HG03196 (cell line): ENCODE results near the gene GABPB2.

Experiments used
- ATAC-seq: cut with Tn5 transposase; IDR thresholded peaks from one replicate; pipeline ENCODE4 v1.9.1; 2021; ENCODE audit not compliant: unreplicated experiment

Gene GABPB2

DNA sequence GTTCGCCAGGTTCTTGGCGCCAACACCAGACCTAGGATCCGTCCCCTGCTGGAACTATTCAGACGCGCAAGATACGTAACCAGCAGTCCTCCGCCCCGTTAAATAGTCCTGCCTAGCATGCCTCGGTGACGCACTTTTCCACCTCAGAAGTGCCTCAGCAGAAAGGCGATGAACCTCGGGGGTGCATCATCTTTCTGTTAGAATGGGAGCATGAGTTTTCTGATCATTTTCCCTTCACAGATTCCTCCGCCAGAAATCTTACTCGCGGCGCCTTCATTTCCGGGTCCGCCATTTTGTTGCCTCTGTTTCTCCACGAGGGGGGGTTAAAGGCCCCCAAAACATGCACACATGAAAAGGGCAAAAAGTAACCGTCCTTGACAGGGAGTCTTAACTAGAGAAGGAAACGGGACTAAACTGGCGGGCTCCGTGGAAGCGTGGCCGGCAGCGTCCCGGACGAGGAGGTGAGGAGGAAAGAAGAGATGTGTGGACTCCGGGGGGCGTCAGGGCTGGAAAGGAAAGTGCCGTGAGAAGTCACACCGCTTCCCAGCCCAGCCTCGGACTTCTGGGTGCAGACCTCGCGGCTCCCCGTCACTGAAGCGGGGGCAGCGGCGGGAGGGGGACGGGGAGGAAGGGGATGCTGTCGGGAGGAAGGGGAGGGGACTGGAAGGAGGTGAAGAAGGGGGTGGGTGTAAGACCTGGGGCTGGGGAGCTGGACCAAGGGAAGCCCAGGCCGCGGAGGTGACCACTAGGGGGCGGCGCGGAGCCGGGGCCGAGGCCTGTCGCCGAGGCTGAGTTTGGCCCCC lies at the start of gene GABPB2:
GABPB2 (plus strand) TSS at position 288 of the 803 bp plus-strand sequence. CDS start 17,429 bp downstream, outside the sequence.
- peak; percentile 73 for ATAC-seq

DNA sequence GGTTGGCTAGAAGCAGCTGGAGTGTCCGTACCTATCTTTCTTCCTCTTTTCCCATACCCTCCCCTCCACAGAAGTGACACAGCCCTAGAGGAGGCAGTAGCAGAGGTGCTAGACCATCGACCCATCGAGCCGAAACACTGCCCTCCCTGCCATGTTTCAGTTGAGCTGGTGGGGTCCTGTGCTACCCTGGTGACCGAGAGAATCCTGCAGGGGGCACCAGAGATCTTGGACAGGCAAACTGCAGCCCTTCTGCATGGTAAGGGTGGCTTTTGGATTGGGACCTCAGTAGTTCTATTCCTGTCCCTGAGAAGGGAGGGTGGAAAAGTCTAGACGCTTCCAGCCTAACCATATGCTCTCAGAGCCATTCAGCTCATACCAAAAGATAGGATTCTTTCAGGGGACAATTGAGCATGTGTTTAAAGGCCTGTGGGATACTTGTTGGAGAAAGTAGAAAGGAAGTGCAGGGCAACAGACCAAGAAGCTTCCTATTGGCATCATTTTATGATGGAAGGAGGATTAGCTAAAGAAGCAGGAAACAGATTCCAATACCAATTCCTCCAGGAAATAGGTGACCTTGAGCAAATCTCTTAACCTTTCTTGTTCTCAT lies 45.9 kb upstream of the GABPB2 start:
- no peak for ATAC-seq

DNA sequence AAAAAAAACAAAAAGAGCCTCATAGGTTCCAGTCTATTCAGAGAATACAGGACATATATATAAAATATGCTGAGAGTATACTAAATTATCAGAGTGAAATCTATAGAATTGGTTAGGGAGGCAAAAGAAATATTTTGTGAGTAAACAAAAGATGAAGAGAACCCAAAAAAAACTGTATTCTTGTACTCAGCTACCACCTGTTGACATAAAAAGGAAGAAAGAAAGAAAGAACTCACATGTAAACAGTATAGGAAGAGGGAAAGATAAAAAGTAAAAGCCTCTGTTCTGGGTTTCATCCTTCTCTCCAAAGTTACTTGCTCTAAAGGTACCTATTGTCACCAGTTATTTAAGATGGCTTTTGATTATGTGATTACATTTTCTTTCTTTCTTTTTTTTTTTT lies 44.1 kb upstream of the GABPB2 start:
- no peak for ATAC-seq

DNA sequence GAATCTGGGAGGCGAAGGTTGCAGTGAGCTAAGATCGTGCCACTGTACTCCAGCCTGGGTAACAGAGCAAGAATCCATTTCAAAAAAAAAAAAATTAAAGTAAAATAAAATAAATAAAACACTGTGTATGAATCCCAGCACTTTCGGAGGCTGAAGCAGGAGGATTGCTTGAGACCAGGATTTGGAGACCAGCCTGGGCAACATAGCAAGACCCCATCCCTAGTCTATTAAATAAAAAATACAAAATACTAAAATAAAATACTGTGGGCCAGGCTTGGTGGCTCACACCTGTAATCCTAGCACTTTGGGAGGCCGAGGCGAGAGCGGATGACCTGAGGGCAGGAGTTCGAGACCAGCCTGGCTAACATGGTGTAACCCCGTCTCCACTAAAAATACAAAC lies 38.4 kb upstream of the GABPB2 start:
- no peak for ATAC-seq

DNA sequence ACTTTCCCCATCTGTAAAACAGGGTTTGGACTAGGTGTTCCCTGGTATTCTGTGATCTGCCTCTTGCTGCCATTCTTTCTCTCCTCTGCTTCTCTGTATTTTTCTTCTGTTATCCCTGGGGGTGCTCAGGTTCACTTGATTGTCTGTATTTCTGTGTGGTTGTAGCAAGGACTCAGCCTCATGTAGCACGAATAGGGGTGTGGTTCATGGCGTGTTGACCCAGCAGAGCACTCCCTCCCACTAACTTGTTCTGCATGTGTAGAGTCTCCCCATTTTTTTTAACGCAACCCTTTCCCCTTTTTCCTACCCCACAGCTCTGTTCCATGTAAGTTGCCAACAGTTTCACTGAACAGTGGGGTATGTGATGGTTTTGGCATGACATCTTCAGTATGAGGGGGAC lies 35.4 kb upstream of the GABPB2 start:
- no peak for ATAC-seq

DNA sequence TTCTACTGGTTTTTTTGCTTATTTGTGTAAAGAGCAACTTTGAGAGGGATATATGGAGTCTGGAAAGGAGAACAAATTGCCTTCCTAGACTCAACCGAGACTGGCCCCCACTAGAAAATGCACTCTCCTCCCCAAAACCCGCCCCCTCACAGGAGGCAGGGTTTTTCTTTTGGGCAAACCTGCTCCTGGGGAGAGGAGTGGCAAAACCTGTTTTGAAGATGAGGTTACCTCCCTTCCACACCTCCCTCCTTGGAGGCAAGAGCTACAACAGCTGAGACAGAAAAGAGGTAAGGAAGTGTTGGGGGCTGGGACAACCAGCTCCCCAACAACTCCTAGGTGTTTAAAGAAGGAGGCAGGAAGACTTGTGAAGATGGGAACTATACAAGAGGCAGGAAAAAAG lies 34.2 kb upstream of the GABPB2 start, which contains the start of gene BNIPL:
BNIPL (plus strand) TSS at position 231 of the 400 bp plus-strand sequence; CDS start at position 371, 140 bp downstream.
- ATAC-seq: no peak

DNA sequence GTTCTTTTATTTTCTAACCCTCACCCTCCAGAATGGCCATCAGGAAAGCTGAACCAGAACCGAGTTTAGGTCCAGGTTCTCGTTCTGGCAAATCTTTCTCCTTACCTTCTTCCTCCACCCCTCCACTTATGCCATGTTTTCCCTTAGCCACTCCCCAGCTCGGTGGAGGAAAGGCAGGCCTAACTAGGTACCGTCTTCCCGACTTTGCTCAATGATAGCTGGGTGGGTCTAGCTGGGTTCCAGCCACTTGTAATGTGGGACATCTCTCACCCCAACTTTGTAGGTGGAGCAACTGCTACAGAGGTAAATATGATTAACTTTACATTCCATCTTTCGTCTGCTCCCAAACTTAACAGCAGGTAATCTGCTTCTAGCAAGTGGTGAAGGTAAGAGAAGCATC lies 33.5 kb upstream of the GABPB2 start:
- no peak for ATAC-seq

DNA sequence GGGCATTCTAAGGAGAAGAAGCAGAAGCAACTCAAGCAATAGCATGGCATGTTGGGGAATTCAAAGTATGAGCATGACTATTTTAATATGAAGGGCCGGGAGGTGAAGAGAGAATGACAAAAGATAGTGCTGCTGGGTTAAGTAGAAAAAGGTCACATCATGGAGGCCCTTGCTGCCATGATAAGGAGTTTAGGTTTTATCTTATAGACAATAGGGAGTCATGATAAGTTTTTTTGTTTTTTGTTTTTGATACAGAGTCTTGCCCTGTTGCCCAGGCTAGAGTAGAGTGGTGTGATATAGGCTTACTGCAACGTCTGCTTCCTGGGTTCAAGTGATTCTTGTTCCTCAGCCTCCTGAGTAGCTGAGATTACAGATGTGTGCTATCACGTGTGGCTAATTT lies 31.0 kb upstream of the GABPB2 start:
- no peak for ATAC-seq

DNA sequence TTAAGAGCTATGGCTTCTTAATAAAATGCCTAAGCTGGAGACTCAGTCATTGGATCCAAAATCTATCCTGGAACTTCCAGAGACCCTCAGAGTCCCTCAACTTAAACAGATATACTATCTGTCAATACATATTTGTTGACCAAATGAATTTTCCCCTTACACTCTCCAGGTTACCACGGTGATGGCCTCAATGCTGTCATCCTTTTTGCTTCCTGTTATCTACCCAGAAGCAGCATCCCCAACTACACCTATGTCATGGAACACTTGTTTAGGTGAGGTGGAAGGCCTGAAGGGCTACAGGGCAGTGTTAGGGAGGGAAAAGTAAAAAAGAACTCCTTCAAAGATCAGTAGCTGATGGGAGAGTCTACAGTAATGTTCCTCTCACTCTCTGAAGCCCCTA lies 27.4 kb upstream of the GABPB2 start:
- no peak for ATAC-seq

DNA sequence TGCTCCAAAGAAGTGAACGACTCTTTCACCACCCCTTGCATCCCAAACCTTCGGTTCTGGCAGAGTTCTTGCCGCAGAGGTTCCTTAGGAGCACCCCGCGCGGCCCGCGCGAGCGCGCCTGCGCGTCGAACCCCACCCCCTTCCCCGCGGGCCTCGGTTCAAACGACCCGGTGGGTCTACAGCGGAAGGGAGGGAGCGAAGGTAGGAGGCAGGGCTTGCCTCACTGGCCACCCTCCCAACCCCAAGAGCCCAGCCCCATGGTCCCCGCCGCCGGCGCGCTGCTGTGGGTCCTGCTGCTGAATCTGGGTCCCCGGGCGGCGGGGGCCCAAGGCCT lies 23.0 kb upstream of the GABPB2 start, which contains the start of gene C1orf56:
C1orf56 (plus strand) TSS at position 161 of the 334 bp plus-strand sequence; CDS start at position 258, 97 bp downstream.
- ATAC-seq: peak; percentile 43

DNA sequence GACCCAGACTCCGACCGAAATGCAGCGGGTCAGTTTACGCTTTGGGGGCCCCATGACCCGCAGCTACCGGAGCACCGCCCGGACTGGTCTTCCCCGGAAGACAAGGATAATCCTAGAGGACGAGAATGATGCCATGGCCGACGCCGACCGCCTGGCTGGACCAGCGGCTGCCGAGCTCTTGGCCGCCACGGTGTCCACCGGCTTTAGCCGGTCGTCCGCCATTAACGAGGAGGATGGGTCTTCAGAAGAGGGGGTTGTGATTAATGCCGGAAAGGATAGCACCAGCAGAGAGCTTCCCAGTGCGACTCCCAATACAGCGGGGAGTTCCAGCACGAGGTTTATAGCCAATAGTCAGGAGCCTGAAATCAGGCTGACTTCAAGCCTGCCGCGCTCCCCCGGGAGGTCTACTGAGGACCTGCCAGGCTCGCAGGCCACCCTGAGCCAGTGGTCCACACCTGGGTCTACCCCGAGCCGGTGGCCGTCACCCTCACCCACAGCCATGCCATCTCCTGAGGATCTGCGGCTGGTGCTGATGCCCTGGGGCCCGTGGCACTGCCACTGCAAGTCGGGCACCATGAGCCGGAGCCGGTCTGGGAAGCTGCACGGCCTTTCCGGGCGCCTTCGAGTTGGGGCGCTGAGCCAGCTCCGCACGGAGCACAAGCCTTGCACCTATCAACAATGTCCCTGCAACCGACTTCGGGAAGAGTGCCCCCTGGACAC lies 22.5 kb upstream of the GABPB2 start:
- ATAC-seq: peak; percentile 46

DNA sequence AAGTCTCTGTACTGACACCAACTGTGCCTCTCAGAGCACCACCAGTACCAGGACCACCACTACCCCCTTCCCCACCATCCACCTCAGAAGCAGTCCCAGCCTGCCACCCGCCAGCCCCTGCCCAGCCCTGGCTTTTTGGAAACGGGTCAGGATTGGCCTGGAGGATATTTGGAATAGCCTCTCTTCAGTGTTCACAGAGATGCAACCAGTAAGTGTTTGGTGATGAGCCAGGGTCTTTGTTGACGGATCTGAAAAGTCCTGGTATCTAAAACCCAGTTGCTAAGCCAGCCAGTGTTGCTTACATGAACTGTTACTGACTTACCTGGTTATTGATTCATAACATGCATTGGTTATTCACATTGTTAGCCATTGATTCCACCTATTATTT lies 21.9 kb upstream of the GABPB2 start:
- ATAC-seq: no peak

DNA sequence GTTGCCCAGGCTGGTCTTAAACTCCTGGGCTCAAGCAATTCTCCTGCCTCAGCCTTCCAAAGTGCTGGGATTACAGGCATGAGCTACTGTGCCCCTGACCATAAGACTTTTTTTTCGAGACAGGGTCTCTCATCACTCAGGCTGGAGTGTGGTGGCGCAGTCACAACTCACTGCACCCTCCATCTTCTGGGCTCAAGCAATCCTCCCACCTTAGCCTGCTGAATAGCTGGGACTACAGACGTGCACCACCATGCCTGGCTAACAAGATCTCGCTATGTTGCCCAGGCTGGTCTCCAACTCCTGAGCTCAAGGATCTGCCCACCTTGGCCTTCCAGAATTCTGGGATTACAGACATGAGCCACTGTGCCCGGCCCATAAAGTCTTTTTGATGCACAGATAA lies 21.1 kb upstream of the GABPB2 start:
- ATAC-seq: no peak

DNA sequence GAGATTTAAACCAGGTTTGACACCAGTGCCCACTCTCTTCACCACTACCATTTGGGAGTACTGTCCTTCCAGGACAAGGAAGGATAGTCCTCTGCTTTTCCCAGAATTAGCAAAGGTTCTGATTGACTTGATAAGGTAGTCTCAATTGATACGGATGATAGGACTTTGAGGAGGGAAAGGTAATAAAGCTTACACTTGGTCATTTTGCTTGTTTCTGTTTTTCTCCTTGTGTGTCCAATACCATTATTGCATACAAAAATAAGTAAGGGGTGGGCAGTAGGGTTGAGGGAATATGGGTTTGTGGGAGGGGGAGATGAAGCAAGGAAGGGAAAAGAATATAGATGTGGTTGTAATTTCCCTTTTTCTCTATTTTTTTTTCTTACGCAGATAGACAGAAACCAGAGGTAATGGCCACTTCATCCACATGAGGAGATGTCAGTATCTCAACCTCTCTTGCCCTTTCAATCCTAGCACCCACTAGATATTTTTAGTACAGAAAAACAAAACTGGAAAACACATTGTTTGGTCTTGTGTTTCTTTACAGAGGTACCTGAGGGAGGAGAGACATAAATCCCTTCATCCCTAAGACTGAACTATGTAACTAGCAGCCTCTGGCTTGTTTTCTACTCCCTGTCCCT lies 20.4 kb upstream of the GABPB2 start:
- ATAC-seq: no peak

DNA sequence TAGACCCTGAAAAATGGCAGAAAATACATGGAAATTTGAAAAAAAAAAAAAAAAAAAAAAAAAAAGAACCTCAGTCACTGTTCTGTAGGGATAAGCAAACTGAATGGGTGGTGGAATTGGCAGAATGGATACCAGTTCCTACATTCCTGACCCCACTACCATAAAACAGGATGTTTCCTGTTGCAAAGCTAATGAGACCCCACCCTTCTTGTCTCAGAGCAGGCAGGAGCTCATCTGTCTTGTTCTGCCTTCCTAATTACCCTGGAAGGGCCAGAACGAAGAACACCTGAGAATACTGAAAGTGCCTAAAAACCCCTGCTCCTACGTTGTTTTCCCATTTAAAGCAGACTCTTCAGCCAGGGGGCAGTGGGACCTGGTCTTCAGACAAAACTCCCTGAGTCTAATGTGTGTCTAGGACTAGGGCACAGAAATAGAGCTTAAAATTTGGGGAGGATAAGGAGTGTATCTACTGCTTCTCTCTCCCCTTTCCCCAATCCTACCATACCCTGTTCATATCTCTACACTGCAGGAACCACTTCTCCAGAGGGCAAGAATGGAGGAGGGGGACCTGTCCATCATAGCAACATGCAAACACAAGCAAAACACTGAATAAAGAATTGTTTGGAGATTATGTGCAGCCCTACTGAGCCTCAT lies 19.1 kb upstream of the GABPB2 start:
- no peak for ATAC-seq

DNA sequence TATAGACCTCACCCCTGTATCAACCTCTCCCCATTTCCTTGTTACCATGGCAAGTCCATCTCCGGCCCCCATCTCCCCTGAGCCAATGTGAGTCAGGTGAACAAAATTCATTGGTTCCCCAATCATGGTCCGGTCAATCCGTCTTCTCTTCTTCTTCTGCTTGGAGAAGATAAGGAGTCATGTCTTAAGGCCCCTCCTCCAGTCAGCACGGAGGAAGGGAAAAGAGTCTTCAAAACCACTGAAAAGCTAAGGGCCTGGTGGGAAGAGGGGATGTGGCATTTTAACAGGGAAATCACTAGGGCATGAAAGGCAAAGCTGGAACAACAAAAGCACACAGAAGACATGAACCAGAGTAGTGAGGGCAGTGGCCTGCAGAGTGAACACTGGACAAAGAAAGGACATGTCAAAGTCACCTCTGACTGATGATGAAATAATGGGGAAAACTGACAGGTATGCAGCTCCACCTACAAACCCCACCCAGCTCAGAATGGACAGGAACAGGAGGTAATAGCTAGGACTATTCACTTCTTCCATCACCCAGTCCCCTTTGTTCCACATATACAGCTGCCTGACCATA lies 15.5 kb upstream of the GABPB2 start:
- no peak for ATAC-seq

DNA sequence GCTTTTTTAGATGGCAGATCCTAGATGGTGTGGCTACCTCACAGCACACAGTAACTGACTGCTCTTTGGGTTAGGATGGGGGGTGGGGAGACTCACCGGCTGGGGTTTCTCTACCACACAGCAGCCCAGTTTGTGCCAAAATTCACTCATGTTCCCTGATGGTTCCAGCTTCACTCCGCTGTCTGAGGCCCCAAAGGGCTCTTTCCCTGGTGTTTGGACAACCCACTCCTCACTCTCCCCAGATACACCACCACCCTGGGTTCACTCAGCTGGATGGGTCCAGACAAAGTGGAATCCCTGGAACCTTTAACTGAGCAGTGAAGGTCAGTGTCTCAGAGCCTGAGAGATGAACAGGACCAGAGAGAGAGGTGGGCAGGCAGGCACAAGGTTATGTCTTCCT lies 15.0 kb upstream of the GABPB2 start:
- no peak for ATAC-seq

DNA sequence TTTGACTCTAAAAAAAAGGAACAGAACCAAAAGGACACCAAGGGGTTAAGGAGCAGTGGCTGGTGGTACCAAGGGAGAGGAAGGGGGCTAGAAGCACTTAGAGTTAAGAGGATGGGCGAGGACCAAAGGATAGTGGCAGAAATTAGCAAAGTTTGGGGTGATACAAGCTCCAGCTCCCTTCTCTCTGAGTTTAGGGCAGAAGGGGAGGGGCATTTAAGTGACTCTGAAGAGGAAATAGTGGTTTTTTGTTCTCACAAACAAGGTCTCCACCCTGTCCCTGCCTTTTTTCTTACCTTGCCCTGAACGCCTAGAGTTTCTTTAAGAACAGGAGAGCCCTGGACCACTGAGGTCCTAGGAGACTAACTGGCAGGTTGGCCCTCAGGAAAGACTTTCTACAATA lies 14.4 kb upstream of the GABPB2 start:
- no peak for ATAC-seq

DNA sequence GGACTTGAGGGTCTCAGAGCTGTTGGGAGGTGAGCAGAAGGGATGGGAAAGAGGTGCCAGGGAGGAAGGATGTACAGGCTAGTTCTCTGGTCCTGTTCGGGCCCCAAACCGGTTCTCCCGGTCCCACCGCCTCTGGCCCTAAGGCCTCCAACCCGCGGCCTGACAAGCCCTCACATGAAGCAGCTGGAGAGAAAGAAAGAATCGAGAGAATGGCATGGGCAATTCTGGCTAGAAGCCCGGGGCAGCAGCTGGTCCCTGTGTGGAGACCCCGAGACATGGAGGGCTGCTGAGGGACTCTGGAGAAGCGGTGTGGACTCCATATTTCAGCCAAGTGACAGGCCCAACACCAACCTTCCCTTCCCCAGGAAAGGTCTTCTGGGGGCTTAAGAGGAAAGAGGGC lies 11.9 kb upstream of the GABPB2 start:
- no peak for ATAC-seq

DNA sequence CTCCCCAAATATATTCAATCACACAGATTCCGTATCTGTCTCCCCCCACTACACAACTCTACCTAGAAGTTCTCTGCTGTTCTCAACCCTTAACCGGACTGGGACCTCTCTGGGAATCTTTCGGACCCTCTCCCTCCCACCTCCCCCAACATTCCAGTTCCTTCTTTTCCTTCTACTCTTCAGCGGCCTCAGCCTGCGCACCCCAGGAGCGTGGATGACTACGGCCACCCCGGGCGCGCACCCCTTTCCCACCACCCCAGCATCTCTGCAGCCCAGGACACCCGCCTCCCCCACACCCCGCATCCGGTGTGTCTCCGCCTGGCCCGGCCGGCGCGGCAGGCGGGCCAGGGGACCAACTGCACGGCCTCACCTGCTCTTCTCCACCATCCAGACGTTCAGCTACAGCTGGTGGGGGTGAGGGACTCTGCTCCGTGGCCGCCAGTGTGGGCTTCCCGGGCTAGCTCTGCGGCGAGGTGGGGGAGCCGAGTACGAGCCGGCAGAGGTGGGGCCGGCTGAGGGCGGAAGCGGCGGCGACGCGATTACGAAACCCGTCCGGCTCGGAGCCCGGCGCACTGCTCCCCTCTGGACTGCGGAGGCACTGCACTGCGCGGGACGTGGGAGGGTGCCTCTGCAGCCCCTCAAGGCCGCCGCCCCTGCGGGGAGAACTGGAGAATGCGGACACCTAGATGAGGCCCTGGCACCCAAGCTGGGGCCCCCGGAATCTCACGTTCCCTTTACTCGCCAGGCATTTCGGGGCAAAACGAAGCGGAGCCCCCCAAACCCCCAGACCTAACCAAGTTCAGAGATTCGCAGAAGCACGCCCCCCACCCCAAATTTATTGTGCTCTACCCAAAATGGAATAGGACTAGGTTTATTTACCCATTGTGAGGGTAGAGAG lies 11.2 kb upstream of the GABPB2 start, which contains the start of gene CDC42SE1:
CDC42SE1 (minus strand) TSS at position 514 of the 898 bp plus-strand sequence. CDS start 3,892 bp downstream, outside the sequence.
- ATAC-seq: peak; percentile 70
